T-helper 2 cell treated with Interferon-gamma antibody and Interleukin-4, amounts not matched to agents 100 ng/mL and 5 ng/mL, for 36 hours (primary cell): ENCODE measurements around the gene MICU1. TPM values are rescaled to one million over a fixed set of nuclear protein-coding genes. Genes with fewer than 3 reads are reported as not detected.

Source experiments
- intact Hi-C: fragments of 100-400 bp; cut with micrococcal nuclease; formaldehyde crosslinking; loops from one replicate; pipeline ENCODE4 v1.15.1; 2023
- total RNA-seq: library from RNA; stranded (reverse); gene quantifications from 2 replicates; pipeline ENCODE4 v1.2.3, GENCODE V29; 2022

The MICU1 gene
- total RNA-seq, 1 donor from 2014 or later, result 30.5 TPM

- intact Hi-C loops, result no loop called here
Observed at GRCh38 chr10:72637398-72637857, 11.5 kb upstream of the MICU1 start.

GRCh38 chr10:72630144-72630543 lies 4.3 kb upstream of the MICU1 start:
- intact Hi-C loops, result no loop called here

GRCh38 chr10:72626444-72626754 lies 520 bp upstream of the MICU1 start:
- intact Hi-C loops, result loop anchor here (1.0 to 10.0 kb wide), 5 partner anchors 64 to 868 kb away; partner anchors contain the start of genes MCU and PPP3CB

GRCh38 chr10:72625276-72625607 lies 637 bp downstream of the MICU1 start:
- intact Hi-C loops, result loop anchor here (10.0 kb wide), 1 partner anchor 870 kb away; the partner anchor contains the start of gene PPP3CB

- intact Hi-C loops, result loop anchor here (10.0 kb wide), 1 partner anchor 873 kb away; the partner anchor contains the start of gene PPP3CB
Observed at GRCh38 chr10:72622271-72622670, 3.6 kb downstream of the MICU1 start.

- intact Hi-C loops, result no loop called here
Observed at GRCh38 chr10:72616716-72617115, 9.2 kb downstream of the MICU1 start.

GRCh38 chr10:72615970-72616369 lies 9.9 kb downstream of the MICU1 start:
- intact Hi-C loops, result no loop called here

GRCh38 chr10:72612203-72612826 lies 13.6 kb downstream of the MICU1 start:
- intact Hi-C loops, result no loop called here

- intact Hi-C loops, result no loop called here
Observed at GRCh38 chr10:72611783-72612182, 14.1 kb downstream of the MICU1 start.

- intact Hi-C loops, result no loop called here
Observed at GRCh38 chr10:72610466-72610865, 15.4 kb downstream of the MICU1 start.

- intact Hi-C loops, result no loop called here
Observed at GRCh38 chr10:72605122-72605521, 20.8 kb downstream of the MICU1 start.

- intact Hi-C loops, result no loop called here
Observed at GRCh38 chr10:72601144-72601543, 24.7 kb downstream of the MICU1 start.

- intact Hi-C loops, result no loop called here
Observed at GRCh38 chr10:72598769-72599701, 26.8 kb downstream of the MICU1 start.

GRCh38 chr10:72597897-72598296 lies 28.0 kb downstream of the MICU1 start:
- intact Hi-C loops, result no loop called here

- intact Hi-C loops, result no loop called here
Observed at GRCh38 chr10:72595436-72595835, 30.4 kb downstream of the MICU1 start.

- intact Hi-C loops, result no loop called here
Observed at GRCh38 chr10:72593963-72594362, 31.9 kb downstream of the MICU1 start.

GRCh38 chr10:72588266-72588665 lies 37.6 kb downstream of the MICU1 start:
- intact Hi-C loops, result no loop called here

GRCh38 chr10:72587568-72587967 lies 38.3 kb downstream of the MICU1 start:
- intact Hi-C loops, result no loop called here

- intact Hi-C loops, result no loop called here
Observed at GRCh38 chr10:72574636-72575035, 51.2 kb downstream of the MICU1 start.

GRCh38 chr10:72573079-72573478 lies 52.8 kb downstream of the MICU1 start:
- intact Hi-C loops, result no loop called here

GRCh38 chr10:72567889-72568640 lies 57.8 kb downstream of the MICU1 start:
- intact Hi-C loops, result no loop called here

GRCh38 chr10:72567421-72567820 lies 58.5 kb downstream of the MICU1 start:
- intact Hi-C loops, result no loop called here
